Retinal pigment epithelial cell (primary cell): Measurements from ENCODE around the gene CCDC83.
"Not testable (repeated sequence)": the region's sequence is repeated elsewhere in the genome, so short reads cannot be mapped to it uniquely, and the experiment has no call there.

Source experiments
- DNase-seq: peaks from one replicate; pipeline ENCODE4 v3.0.0-alpha.2; 2010; ENCODE audit warnings: low read depth
- H3K4me3 ChIP-seq: 2 replicates; pipeline ENCODE4 v1.5.1; 2011; ENCODE audit warnings: mild to moderate bottlenecking, low read length, control low read depth, moderate library complexity
- CTCF ChIP-seq: conservative IDR thresholded peaks from 2 replicates; pipeline ENCODE4 v1.5.1; 2011; ENCODE audit warnings: low read depth, low read length, control low read depth, inconsistent platforms

CCDC83 gene

GRCh38 chr11:85831050-85831449 is 24.1 kb upstream of the CCDC83 start:
- TF ChIP-seq CTCF, result no peak
- no peak overlapping the region for H3K4me3 ChIP-seq
- DNase-seq, result no peak

GRCh38 chr11:85835263-85835662 is 19.9 kb upstream of the CCDC83 start:
- no peak for DNase-seq
- TF ChIP-seq CTCF, result no peak
- H3K4me3 ChIP-seq, result no peak overlapping the region

- DNase-seq, result no peak
- TF ChIP-seq CTCF, result no peak
- H3K4me3 ChIP-seq, result no peak overlapping the region
Measured at GRCh38 chr11:85835729-85836128, 19.5 kb upstream of the CCDC83 start.

- not testable (repeated sequence) for DNase-seq, H3K4me3 ChIP-seq
Measured at GRCh38 chr11:85840932-85841331, 14.3 kb upstream of the CCDC83 start.

- no peak for TF ChIP-seq CTCF
- DNase-seq, result no peak
- H3K4me3 ChIP-seq, result no peak overlapping the region
Measured at GRCh38 chr11:85843929-85844328, 11.3 kb upstream of the CCDC83 start.

- no peak overlapping the region for H3K4me3 ChIP-seq
- no peak for TF ChIP-seq CTCF
- no peak for DNase-seq
Measured at GRCh38 chr11:85844439-85845123, 10.6 kb upstream of the CCDC83 start.

- no peak overlapping the region for H3K4me3 ChIP-seq
- no peak for TF ChIP-seq CTCF
- no peak for DNase-seq
Measured at GRCh38 chr11:85845124-85845631, 10.0 kb upstream of the CCDC83 start.

- DNase-seq, result no peak
- no peak overlapping the region for H3K4me3 ChIP-seq
- no peak for TF ChIP-seq CTCF
Measured at GRCh38 chr11:85847436-85847835, 7.7 kb upstream of the CCDC83 start.
